Measurements from ENCODE around the gene PSME3IP1. TPM values are rescaled to one million over a fixed set of nuclear protein-coding genes. Genes with fewer than 3 reads are reported as not detected.
A peak's percentile ranks its signal among the peaks of the same experiment; 100 is the strongest.

Gene PSME3IP1
- total and polyA plus RNA-seq, 7 experiments from 2014 or later: 76.3 to 159 (median 140) TPM

GRCh38 chr16:57140931-57141668 lies 44.7 kb downstream of the PSME3IP1 start:
- H3K27ac Mint-ChIP-seq: peak overlapping the region; percentile 83 to 99 (median 94)
- CTCF ChIA-PET: interaction anchor here (0.9 kb wide), 1 partner anchor 12 kb away, joined by 3 read pairs; no protein-coding TSS in a partner anchor
- H3K27me3 Mint-ChIP-seq: no peaks in the 10 kb centered on the region
- no peak for DNase-seq
- peak overlapping the region in 7 of 10 donors; percentile 9 to 87 (median 79) for H3K4me3 Mint-ChIP-seq
- no peaks in the 10 kb centered on the region for H3K9me3 ChIP-seq (ENCODE audit: control insufficient read depth in 2 of 3, low read length in 3 of 3)
- intact Hi-C loops (cut with micrococcal nuclease): no loop called here
- no peaks in the 10 kb centered on the region for H3K36me3 ChIP-seq (ENCODE audit: control insufficient read depth in 2 of 3, insufficient read depth in 3 of 3, low read length in 3 of 3)
- peak overlapping the region; percentile 63 for H3K27ac ChIP-seq (ENCODE audit: low read depth, low read length)
- peaks cover 0 to 8% (median 0%) of the 10 kb centered on the region in 5 donors for H3K36me3 Mint-ChIP-seq
- no peaks in the 10 kb centered on the region for H3K27me3 ChIP-seq (ENCODE audit: control insufficient read depth in 2 of 2, insufficient read depth in 2 of 2, low read length in 2 of 2)
- no peak overlapping the region for H3K4me3 ChIP-seq (ENCODE audit: low read length)
- POLR2A ChIA-PET: interaction anchor here (0.7 to 2.1 kb wide), 8 partner anchors 11 to 548 kb away, joined by 3 to 9 read pairs (median 3); no protein-coding TSS in a partner anchor
- peaks cover 31 to 90% (median 67%) of the 10 kb centered on the region in 7 donors for H3K4me1 Mint-ChIP-seq
- ATAC-seq: no peak
- peaks cover 30 to 52% of the 10 kb centered on the region in 2 donors for H3K4me1 ChIP-seq (ENCODE audit: control insufficient read depth in 2 of 2, insufficient read depth in 2 of 2, low read length in 2 of 2)
- H3K9me3 Mint-ChIP-seq: peaks cover 0 to 6% (median 0%) of the 10 kb centered on the region in 11 donors

GRCh38 chr16:57138281-57138935 lies 47.4 kb downstream of the PSME3IP1 start:
- H3K4me1 ChIP-seq (ENCODE audit: control insufficient read depth in 2 of 2, insufficient read depth in 2 of 2, low read length in 2 of 2): peaks cover 57 to 65% of the 10 kb centered on the region in 2 donors
- CTCF ChIA-PET: no interaction called here
- H3K9me3 ChIP-seq (ENCODE audit: control insufficient read depth in 2 of 3, low read length in 3 of 3): no peaks in the 10 kb centered on the region
- H3K27ac ChIP-seq (ENCODE audit: low read depth, low read length): no peak overlapping the region
- Mint-ChIP-seq H3K27me3 (no peaks in the 10 kb centered on the region), H3K4me1 (peaks cover 37 to 98% (median 80%) of the 10 kb centered on the region in 7 donors), H3K4me3 (peak overlapping the region in 2 of 10 donors; percentile 3 to 58), H3K9me3 (peaks cover 0 to 6% (median 0%) of the 10 kb centered on the region in 11 donors), H3K36me3 (peaks cover 0 to 4% (median 0%) of the 10 kb centered on the region in 5 donors), H3K27ac (peak overlapping the region; percentile 39 to 96 (median 87))
- POLR2A ChIA-PET: no interaction called here
- no peak for DNase-seq
- no peaks in the 10 kb centered on the region for H3K36me3 ChIP-seq (ENCODE audit: control insufficient read depth in 2 of 3, insufficient read depth in 3 of 3, low read length in 3 of 3)
- ATAC-seq: no peak
- intact Hi-C loops (cut with micrococcal nuclease): no loop called here
- no peak overlapping the region for H3K4me3 ChIP-seq (ENCODE audit: low read length)
- no peaks in the 10 kb centered on the region for H3K27me3 ChIP-seq (ENCODE audit: control insufficient read depth in 2 of 2, insufficient read depth in 2 of 2, low read length in 2 of 2)

- Histone ChIP-seq H3K4me1 (ENCODE audit: control insufficient read depth in 2 of 2, insufficient read depth in 2 of 2, low read length in 2 of 2) (peaks cover 59 to 65% of the 10 kb centered on the region in 2 donors), H3K9me3 (ENCODE audit: control insufficient read depth in 2 of 3, low read length in 3 of 3) (no peaks in the 10 kb centered on the region), H3K27me3 (ENCODE audit: control insufficient read depth in 2 of 2, insufficient read depth in 2 of 2, low read length in 2 of 2) (no peaks in the 10 kb centered on the region), H3K4me3 (ENCODE audit: low read length) (no peak overlapping the region), H3K27ac (ENCODE audit: low read depth, low read length) (no peak overlapping the region), H3K36me3 (ENCODE audit: control insufficient read depth in 2 of 3, insufficient read depth in 3 of 3, low read length in 3 of 3) (no peaks in the 10 kb centered on the region)
- Mint-ChIP-seq H3K4me3 (peak overlapping the region in 1 of 10 donors; percentile 44), H3K27ac (peak overlapping the region; percentile 39 to 96 (median 91)), H3K9me3 (peaks cover 0 to 6% (median 0%) of the 10 kb centered on the region in 11 donors), H3K27me3 (no peaks in the 10 kb centered on the region), H3K4me1 (peaks cover 39 to 98% (median 78%) of the 10 kb centered on the region in 7 donors), H3K36me3 (peaks cover 0 to 4% (median 0%) of the 10 kb centered on the region in 5 donors)
- no peak for ATAC-seq
- POLR2A ChIA-PET: no interaction called here
- no peak for DNase-seq
- intact Hi-C loops (cut with micrococcal nuclease): no loop called here
- CTCF ChIA-PET: no interaction called here
These were observed 48.1 kb downstream of the PSME3IP1 start for GRCh38 chr16:57137566-57138273.

GRCh38 chr16:57137043-57137442 lies 48.8 kb downstream of the PSME3IP1 start:
- ChIA-PET POLR2A (no interaction called here), CTCF (no interaction called here)
- H3K9me3 ChIP-seq (ENCODE audit: control insufficient read depth in 2 of 3, low read length in 3 of 3): no peaks in the 10 kb centered on the region
- no peak overlapping the region for H3K4me3 ChIP-seq (ENCODE audit: low read length)
- Mint-ChIP-seq H3K36me3 (peaks cover 0 to 4% (median 0%) of the 10 kb centered on the region in 5 donors), H3K27ac (peak overlapping the region in 7 of 9 donors; percentile 72 to 96 (median 91)), H3K4me3 (peak overlapping the region in 2 of 10 donors; percentile 12 to 17), H3K4me1 (peaks cover 33 to 98% (median 74%) of the 10 kb centered on the region in 7 donors), H3K9me3 (peaks cover 0 to 4% (median 0%) of the 10 kb centered on the region in 11 donors), H3K27me3 (no peaks in the 10 kb centered on the region)
- H3K27me3 ChIP-seq (ENCODE audit: control insufficient read depth in 2 of 2, insufficient read depth in 2 of 2, low read length in 2 of 2): no peaks in the 10 kb centered on the region
- DNase-seq (no peak), ATAC-seq (no peak)
- intact Hi-C loops (cut with micrococcal nuclease): no loop called here
- no peak overlapping the region for H3K27ac ChIP-seq (ENCODE audit: low read depth, low read length)
- H3K36me3 ChIP-seq (ENCODE audit: control insufficient read depth in 2 of 3, insufficient read depth in 3 of 3, low read length in 3 of 3): no peaks in the 10 kb centered on the region
- peaks cover 60 to 65% of the 10 kb centered on the region in 2 donors for H3K4me1 ChIP-seq (ENCODE audit: control insufficient read depth in 2 of 2, insufficient read depth in 2 of 2, low read length in 2 of 2)

- DNase-seq: peak in 8 of 9 donors; percentile 34 to 59 (median 48)
- H3K27me3 ChIP-seq (ENCODE audit: control insufficient read depth in 2 of 2, insufficient read depth in 2 of 2, low read length in 2 of 2): no peaks in the 10 kb centered on the region
- ChIA-PET CTCF (interaction anchor here (1.2 to 1.7 kb wide), 2 partner anchors 9 to 42 kb away, joined by 6 to 8 read pairs; partner anchors contain the start of gene CPNE2), POLR2A (interaction anchor here (1.4 to 3.4 kb wide), 5 partner anchors 9 to 204 kb away, joined by 3 to 18 read pairs (median 6); partner anchors contain the start of genes CPNE2, HERPUD1, PSME3IP1 and RSPRY1)
- H3K9me3 ChIP-seq (ENCODE audit: control insufficient read depth in 2 of 3, low read length in 3 of 3): no peaks in the 10 kb centered on the region
- peaks cover 61 to 65% of the 10 kb centered on the region in 2 donors for H3K4me1 ChIP-seq (ENCODE audit: control insufficient read depth in 2 of 2, insufficient read depth in 2 of 2, low read length in 2 of 2)
- Mint-ChIP-seq H3K9me3 (peaks cover 0 to 4% (median 0%) of the 10 kb centered on the region in 11 donors), H3K27ac (peak overlapping the region; percentile 88 to 96 (median 95)), H3K36me3 (peaks cover 0 to 4% (median 0%) of the 10 kb centered on the region in 5 donors), H3K4me1 (peaks cover 31 to 97% (median 79%) of the 10 kb centered on the region in 7 donors), H3K27me3 (no peaks in the 10 kb centered on the region), H3K4me3 (peak overlapping the region; percentile 83 to 97 (median 88))
- ATAC-seq: peak; percentile 82
- H3K36me3 ChIP-seq (ENCODE audit: control insufficient read depth in 2 of 3, insufficient read depth in 3 of 3, low read length in 3 of 3): no peaks in the 10 kb centered on the region
- intact Hi-C loops (cut with micrococcal nuclease): loop anchor here in 1 of 2 donors (1.0 to 2.0 kb wide), 3 partner anchors 11 to 42 kb away; partner anchors contain the start of gene CPNE2
- H3K4me3 ChIP-seq (ENCODE audit: low read length): peak overlapping the region; percentile 75
- H3K27ac ChIP-seq (ENCODE audit: low read depth, low read length): peak overlapping the region; percentile 80
These were observed 50.9 kb downstream of the PSME3IP1 start for GRCh38 chr16:57134982-57135381.

- no peaks in the 10 kb centered on the region for H3K27me3 Mint-ChIP-seq
- ChIA-PET CTCF (interaction anchor here (1.7 kb wide), 1 partner anchor 41 kb away, joined by 8 read pairs; the partner anchor contains the start of gene CPNE2), POLR2A (interaction anchor here (0.9 to 3.4 kb wide), 3 partner anchors 10 to 28 kb away, joined by 5 to 18 read pairs (median 6); no protein-coding TSS in a partner anchor)
- peaks cover 0 to 4% (median 0%) of the 10 kb centered on the region in 11 donors for H3K9me3 Mint-ChIP-seq
- no peaks in the 10 kb centered on the region for H3K9me3 ChIP-seq (ENCODE audit: control insufficient read depth in 2 of 3, low read length in 3 of 3)
- H3K4me1 Mint-ChIP-seq: peaks cover 42 to 97% (median 79%) of the 10 kb centered on the region in 7 donors
- H3K27ac Mint-ChIP-seq: peak overlapping the region; percentile 88 to 96 (median 95)
- ATAC-seq: no peak
- H3K36me3 Mint-ChIP-seq: peaks cover 0 to 4% (median 0%) of the 10 kb centered on the region in 5 donors
- peaks cover 68 to 73% of the 10 kb centered on the region in 2 donors for H3K4me1 ChIP-seq (ENCODE audit: control insufficient read depth in 2 of 2, insufficient read depth in 2 of 2, low read length in 2 of 2)
- intact Hi-C loops (cut with micrococcal nuclease): loop anchor here in 1 of 2 donors (2.0 kb wide), 2 partner anchors 35 to 41 kb away; partner anchors contain the start of gene CPNE2
- no peaks in the 10 kb centered on the region for H3K27me3 ChIP-seq (ENCODE audit: control insufficient read depth in 2 of 2, insufficient read depth in 2 of 2, low read length in 2 of 2)
- peak overlapping the region in 9 of 10 donors; percentile 84 to 97 (median 90) for H3K4me3 Mint-ChIP-seq
- no peaks in the 10 kb centered on the region for H3K36me3 ChIP-seq (ENCODE audit: control insufficient read depth in 2 of 3, insufficient read depth in 3 of 3, low read length in 3 of 3)
- DNase-seq: no peak
- peak overlapping the region; percentile 75 for H3K4me3 ChIP-seq (ENCODE audit: low read length)
- peak overlapping the region; percentile 80 for H3K27ac ChIP-seq (ENCODE audit: low read depth, low read length)
These were observed 52.0 kb downstream of the PSME3IP1 start for GRCh38 chr16:57133886-57134285.

Data from naive thymus-derived CD4-positive, alpha-beta T cell (primary cell).